RWPE1 (cell line): ENCODE data around the gene CDC42EP3.

Experiments
- CTCF ChIA-PET: fragments of 350-600 bp; sonication (Branson Sonifier 250); formaldehyde crosslinking; extraction: SDS; loops from one replicate; lab custom pipeline; 2021; lab: Yijun Ruan, JAX
- POLR2A ChIA-PET: fragments of 400-600 bp; formaldehyde crosslinking; extraction: SDS; loops from one replicate; lab custom pipeline; 2020; ENCODE audit warnings: antibody characterized with exemption; ENCODE audit not compliant: low non-redundant PET; lab: Yijun Ruan, JAX
- DNase-seq: peaks from one replicate; pipeline ENCODE4 v3.0.0; 2012; ENCODE audit warnings: low spot score
- H3K27ac ChIP-seq: fragments of 450-650 bp; 2 replicates; pipeline ENCODE4 v1.5.1; 2017
- TF ChIP-seq, protein P1 (sequence below): fragments of 450-650 bp; conservative IDR thresholded peaks from 2 replicates; pipeline ENCODE4 v1.5.1; 2017; ENCODE audit warnings: low read depth, mild to moderate bottlenecking

The CDC42EP3 gene

DNA sequence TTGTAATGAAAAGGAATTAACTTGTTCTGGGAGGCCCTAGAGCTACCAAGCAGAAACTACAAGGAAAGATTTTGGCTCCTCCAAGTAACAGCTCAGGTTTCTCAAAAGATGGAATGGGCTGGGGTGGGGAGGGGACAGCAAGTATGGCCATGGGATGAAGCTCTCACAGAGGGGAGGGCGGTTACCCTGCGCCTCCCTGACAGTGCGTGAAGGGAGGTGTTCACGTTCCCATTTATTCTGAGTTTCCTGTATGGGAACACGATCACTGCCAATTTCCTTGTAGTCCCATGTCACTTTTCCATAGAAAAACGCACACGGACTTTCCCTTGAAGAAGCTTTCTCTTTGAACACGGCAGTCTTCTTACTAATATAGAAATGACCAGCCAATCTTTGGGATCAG, 17.0 kb downstream of the CDC42EP3 start:
- DNase-seq = no peak
- H3K27ac ChIP-seq = peak overlapping the region; percentile 81
- TF ChIP-seq, protein P1, sequence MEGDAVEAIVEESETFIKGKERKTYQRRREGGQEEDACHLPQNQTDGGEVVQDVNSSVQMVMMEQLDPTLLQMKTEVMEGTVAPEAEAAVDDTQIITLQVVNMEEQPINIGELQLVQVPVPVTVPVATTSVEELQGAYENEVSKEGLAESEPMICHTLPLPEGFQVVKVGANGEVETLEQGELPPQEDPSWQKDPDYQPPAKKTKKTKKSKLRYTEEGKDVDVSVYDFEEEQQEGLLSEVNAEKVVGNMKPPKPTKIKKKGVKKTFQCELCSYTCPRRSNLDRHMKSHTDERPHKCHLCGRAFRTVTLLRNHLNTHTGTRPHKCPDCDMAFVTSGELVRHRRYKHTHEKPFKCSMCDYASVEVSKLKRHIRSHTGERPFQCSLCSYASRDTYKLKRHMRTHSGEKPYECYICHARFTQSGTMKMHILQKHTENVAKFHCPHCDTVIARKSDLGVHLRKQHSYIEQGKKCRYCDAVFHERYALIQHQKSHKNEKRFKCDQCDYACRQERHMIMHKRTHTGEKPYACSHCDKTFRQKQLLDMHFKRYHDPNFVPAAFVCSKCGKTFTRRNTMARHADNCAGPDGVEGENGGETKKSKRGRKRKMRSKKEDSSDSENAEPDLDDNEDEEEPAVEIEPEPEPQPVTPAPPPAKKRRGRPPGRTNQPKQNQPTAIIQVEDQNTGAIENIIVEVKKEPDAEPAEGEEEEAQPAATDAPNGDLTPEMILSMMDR = no peak
- CTCF ChIA-PET = interaction anchor here (0.6 to 0.7 kb wide), 2 partner anchors 178 to 240 kb away, joined by 4 to 5 read pairs; no protein-coding TSS in a partner anchor
- POLR2A ChIA-PET = interaction anchor here (0.6 kb wide), 1 partner anchor 367 kb away, joined by 14 read pairs; no protein-coding TSS in a partner anchor

DNA sequence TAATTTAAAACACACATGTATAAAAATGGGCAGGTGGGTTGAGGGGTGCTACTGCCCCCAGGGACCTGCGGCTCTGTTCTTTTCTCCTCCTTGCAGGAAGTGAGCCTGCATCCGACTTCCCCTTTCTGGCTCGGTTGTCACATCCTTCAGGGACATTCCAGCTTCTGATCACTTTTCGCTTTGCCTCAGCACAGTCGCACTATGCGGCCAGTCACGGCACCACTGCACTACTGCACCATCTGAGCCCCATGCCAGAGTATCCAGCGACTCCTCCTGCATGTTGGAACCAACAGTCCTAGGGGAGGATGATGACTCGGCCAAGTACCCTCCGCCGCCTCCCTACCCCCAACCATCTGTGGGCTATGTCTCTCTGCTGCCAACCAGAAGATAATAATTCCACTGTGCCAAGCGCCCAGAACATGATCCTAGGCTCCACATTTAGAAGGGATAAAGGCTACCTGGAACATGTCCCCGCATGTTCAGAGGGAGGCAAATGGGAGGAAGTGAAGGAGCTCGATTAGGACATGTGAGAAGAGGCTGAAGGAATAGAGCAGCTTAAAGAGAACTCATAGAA, 17.6 kb downstream of the CDC42EP3 start:
- DNase-seq = peak; percentile 37
- TF ChIP-seq, protein P1 = no peak
- H3K27ac ChIP-seq = peak overlapping the region; percentile 81
- POLR2A ChIA-PET = interaction anchor here (0.6 kb wide), 1 partner anchor 367 kb away, joined by 14 read pairs; no protein-coding TSS in a partner anchor
- CTCF ChIA-PET = interaction anchor here (0.7 kb wide), 1 partner anchor 179 kb away, joined by 5 read pairs; no protein-coding TSS in a partner anchor

DNA sequence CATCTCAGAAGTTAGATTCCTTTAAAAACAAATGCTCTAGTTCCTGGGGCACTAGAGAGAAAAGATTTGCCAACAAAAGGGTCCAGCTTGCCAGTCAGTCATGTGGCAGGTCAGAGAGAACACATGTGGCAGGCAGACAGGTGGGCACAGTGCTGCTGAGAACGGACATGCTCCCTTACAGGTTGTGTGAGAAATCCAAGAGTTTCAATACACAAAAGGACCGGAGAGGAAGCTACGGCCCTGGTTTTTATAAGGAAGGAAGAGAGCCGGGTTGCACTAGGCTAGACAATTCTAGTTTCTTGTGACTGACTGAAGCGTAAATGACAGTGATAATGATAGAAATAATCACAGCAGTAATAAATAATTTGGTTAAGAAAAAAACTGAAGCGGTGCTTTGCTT, 18.3 kb downstream of the CDC42EP3 start:
- CTCF ChIA-PET = no interaction called here
- H3K27ac ChIP-seq = peak overlapping the region; percentile 86
- TF ChIP-seq, protein P1 = no peak
- no peak for DNase-seq
- POLR2A ChIA-PET = no interaction called here

DNA sequence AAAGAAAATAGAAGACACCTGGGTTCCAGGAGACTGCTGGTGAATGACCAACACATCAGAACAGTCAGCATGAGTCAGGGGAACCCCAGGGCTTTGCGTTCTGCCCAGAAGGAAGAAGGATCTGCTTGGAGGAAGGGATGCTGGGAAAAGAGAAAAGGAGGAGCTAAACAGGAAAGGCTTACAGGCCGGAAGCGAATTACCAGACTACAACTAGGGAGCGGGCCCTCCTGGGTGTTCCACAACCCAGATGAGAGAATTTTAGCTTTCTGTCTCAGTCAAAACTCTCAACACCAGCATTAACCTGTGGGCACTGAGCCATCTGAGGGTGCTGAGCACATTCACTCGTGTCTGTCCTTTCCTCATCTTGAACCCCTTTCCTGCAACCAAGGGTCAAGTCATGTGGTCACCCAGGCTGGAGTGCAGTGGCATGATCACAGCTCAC, 19.2 kb downstream of the CDC42EP3 start:
- peak overlapping the region; percentile 86 for H3K27ac ChIP-seq
- POLR2A ChIA-PET = no interaction called here
- DNase-seq = peak; percentile 97
- TF ChIP-seq, protein P1 = no peak
- CTCF ChIA-PET = interaction anchor here (0.6 kb wide), 1 partner anchor 390 kb away, joined by 5 read pairs; no protein-coding TSS in a partner anchor

DNA sequence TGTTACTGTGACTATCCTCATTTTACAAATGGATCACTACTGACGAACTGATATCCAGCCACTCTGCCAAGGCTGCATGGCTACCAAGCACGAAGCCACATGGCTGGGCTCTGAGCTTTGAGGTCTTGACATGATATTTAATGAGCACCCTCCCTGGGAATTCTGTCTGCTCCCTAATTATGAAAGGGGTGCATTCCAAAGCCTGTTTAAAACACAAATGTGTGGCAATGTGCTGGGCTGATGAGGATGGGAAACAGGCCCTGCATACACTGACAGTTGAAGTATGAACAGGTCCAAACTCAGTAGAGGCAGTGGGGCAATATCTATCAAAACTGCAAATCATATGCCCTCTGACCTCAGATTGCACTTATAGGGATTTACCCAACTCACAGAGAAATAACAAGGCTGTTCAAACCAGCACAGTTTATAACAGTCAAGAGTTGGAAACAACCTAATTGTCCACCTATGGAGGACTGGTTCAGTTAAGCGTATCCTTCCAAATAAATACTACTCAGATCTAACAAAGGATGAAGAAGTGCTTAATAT, 20.8 kb downstream of the CDC42EP3 start:
- ChIA-PET POLR2A (no interaction called here), CTCF (no interaction called here)
- H3K27ac ChIP-seq = no peak overlapping the region
- TF ChIP-seq, protein P1 = no peak
- no peak for DNase-seq

DNA sequence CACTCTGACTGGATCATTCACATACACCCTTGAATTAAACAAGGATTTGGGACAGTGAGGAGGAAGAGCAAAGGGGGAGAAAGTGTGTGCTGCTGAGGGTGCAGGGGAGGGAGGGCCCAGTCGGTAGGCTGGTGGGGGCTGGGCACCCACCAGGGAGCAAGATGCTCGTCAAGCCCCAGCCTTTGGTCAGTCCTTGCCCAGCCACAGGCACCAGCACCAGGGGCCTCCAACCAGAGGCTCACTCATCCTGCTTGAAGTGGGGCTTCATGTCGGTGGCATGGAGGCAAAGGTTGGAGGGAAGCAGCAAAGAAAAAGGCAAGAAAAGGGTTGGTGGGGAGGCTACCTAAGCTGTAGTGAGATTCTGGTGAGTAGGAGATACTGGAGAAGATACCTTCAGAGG, 21.9 kb downstream of the CDC42EP3 start:
- no peak overlapping the region for H3K27ac ChIP-seq
- ChIA-PET POLR2A (no interaction called here), CTCF (interaction anchor here (0.6 kb wide), 1 partner anchor 202 kb away, joined by 3 read pairs; no protein-coding TSS in a partner anchor)
- DNase-seq = no peak
- TF ChIP-seq, protein P1 = no peak
